PC-9 (cell line): ENCODE measurements around the gene FCN2.

Experiments
- CTCF ChIP-seq: fragments of 200-600 bp; sonication (generic); conservative IDR thresholded peaks from 2 replicates; pipeline ENCODE4 v1.6.1; 2017; ENCODE audit warnings: mixed run types, antibody characterized with exemption, mild to moderate bottlenecking, moderate library complexity
- EZH2 ChIP-seq: fragments of 200-600 bp; sonication (generic); IDR thresholded peaks from 2 replicates; pipeline ENCODE4 v1.8.0; 2017; ENCODE audit warnings: antibody characterized with exemption, low read depth

GRCh38 chr9:134892820-134893420 is 12.3 kb downstream of the FCN2 start:
- TF ChIP-seq CTCF (no peak), EZH2 (no peak)
